ENCODE measurements around the gene SERPINE1.
"Not testable (repeated sequence)": the region's sequence is repeated elsewhere in the genome, so short reads cannot be mapped to it uniquely, and the experiment has no call there.

Gene SERPINE1

DNA sequence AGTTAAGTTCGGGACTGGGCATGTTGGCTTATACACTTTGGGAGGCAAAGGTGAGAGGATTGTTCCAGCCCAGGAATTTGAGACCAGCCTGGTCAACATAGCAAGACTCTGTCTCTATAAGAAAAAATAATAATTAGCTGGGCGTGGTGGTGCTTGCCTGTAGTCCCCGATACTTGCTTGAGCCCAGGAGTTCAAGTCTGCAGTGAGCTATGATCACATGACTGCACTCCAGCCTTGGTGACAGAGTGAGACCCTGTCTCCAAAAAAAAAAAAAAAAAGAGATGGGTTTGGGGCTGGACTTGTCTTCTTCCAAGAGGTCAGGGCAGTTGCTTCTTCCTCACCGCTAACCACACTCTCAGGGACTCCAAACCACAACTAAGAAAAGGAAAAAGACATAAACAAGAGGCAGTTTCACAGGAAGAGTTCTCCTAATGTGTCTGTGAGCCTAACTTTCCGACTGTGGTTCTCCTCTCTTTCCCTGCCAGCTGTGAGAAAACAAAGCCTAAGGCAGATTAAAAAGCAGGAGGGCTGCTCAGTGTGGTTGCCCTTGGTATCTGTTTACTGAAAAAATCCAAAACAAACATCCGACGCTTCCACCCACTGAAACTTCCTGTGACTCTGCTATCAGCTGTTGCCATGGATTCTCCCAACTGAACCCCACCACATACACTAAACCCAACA lies 2.4 kb upstream of the SERPINE1 start:
- DNase-seq = peak; percentile 72

DNA sequence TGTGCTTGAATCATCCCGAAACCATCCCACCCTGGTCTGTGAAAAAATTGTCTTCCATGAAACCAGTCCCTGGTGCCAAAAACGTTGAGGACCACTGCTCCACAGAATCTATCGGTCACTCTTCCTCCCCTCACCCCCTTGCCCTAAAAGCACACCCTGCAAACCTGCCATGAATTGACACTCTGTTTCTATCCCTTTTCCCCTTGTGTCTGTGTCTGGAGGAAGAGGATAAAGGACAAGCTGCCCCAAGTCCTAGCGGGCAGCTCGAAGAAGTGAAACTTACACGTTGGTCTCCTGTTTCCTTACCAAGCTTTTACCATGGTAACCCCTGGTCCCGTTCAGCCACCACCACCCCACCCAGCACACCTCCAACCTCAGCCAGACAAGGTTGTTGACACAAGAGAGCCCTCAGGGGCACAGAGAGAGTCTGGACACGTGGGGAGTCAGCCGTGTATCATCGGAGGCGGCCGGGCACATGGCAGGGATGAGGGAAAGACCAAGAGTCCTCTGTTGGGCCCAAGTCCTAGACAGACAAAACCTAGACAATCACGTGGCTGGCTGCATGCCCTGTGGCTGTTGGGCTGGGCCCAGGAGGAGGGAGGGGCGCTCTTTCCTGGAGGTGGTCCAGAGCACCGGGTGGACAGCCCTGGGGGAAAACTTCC lies 784 bp upstream of the SERPINE1 start:
- DNase-seq = peak; percentile 88

- no peak for DNase-seq
These were observed 646 bp downstream of the SERPINE1 start for GRCh38 chr7:101127460-101128039.

- DNase-seq = no peak
These were observed 1.3 kb downstream of the SERPINE1 start for GRCh38 chr7:101128040-101128834.

GRCh38 chr7:101129603-101130117 lies 2.8 kb downstream of the SERPINE1 start:
- DNase-seq = no peak

GRCh38 chr7:101132626-101133600 lies 6.0 kb downstream of the SERPINE1 start:
- DNase-seq = not testable (repeated sequence)

DNA sequence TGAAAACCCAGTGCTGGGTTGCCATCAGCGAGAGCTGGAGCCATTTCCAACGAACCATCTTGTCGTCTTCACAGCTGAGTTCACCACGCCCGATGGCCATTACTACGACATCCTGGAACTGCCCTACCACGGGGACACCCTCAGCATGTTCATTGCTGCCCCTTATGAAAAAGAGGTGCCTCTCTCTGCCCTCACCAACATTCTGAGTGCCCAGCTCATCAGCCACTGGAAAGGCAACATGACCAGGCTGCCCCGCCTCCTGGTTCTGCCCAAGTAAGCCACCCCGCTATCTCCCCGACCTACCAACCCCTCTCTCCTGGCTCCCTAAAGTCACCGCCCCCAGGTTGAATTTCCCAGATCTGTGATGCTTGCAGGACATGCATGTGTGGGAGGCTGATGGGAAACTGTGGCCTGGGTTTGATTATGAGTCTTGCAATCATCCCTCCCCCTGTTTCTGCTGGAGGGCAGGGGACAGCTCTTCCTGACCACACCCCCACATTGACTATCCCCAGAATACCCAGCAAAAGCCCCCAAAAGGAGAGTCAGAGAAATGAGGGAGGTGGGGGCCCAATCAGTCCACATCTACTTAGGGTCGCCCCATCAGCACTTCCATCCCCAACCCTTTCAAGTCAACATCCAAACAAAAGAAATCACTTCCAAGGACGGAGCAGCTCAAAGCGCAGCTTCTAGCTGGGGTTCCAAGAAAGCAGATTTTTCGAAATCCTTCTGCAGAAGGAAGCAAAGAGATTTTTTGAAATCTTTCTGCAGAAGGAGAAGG lies 6.9 kb downstream of the SERPINE1 start:
- peak; percentile 75 for DNase-seq

DNA sequence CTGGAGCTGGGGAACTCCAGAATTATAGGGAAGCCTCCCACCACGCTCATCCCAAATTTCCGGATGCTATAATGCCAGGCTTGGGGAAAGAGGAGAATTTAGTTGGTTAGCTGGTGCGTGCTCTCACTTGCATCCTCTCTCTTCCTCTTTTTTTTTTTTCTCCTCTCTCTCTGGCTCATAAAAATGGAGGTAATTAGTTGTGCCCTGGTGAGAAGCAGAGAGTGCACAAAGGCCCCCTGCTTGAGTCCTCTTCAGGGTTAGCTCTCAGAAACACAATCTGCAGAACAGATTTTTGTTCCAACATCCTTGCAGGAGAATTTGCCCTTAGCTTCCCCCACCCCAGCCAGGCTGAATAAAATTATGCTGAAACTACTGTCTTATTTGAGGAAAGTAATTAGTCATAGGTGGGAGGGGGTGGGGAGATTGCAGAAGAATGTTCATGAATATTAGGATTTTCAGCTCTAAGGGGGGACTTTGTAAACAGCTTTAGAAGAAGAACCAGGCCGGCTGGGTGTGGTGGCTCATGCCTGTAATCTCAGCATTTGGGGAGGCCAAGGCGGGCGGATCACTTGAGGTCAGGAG lies 7.6 kb downstream of the SERPINE1 start:
- peak; percentile 84 for DNase-seq

DNA sequence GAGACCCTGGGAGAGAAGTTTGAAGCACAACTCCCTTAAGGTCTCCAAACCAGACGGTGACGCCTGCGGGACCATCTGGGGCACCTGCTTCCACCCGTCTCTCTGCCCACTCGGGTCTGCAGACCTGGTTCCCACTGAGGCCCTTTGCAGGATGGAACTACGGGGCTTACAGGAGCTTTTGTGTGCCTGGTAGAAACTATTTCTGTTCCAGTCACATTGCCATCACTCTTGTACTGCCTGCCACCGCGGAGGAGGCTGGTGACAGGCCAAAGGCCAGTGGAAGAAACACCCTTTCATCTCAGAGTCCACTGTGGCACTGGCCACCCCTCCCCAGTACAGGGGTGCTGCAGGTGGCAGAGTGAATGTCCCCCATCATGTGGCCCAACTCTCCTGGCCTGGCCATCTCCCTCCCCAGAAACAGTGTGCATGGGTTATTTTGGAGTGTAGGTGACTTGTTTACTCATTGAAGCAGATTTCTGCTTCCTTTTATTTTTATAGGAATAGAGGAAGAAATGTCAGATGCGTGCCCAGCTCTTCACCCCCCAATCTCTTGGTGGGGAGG lies 10.8 kb downstream of the SERPINE1 start:
- no peak for DNase-seq

DNA sequence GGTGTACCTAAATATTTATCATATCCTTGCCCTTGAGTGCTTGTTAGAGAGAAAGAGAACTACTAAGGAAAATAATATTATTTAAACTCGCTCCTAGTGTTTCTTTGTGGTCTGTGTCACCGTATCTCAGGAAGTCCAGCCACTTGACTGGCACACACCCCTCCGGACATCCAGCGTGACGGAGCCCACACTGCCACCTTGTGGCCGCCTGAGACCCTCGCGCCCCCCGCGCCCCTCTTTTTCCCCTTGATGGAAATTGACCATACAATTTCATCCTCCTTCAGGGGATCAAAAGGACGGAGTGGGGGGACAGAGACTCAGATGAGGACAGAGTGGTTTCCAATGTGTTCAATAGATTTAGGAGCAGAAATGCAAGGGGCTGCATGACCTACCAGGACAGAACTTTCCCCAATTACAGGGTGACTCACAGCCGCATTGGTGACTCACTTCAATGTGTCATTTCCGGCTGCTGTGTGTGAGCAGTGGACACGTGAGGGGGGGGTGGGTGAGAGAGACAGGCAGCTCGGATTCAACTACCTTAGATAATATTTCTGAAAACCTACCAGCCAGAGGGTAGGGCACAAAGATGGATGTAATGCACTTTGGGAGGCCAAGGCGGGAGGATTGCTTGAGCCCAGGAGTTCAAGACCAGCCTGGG lies 11.4 kb downstream of the SERPINE1 start:
- DNase-seq = peak; percentile 98

- no peak for DNase-seq
These were observed 13.4 kb downstream of the SERPINE1 start for GRCh38 chr7:101140339-101140699.

DNA sequence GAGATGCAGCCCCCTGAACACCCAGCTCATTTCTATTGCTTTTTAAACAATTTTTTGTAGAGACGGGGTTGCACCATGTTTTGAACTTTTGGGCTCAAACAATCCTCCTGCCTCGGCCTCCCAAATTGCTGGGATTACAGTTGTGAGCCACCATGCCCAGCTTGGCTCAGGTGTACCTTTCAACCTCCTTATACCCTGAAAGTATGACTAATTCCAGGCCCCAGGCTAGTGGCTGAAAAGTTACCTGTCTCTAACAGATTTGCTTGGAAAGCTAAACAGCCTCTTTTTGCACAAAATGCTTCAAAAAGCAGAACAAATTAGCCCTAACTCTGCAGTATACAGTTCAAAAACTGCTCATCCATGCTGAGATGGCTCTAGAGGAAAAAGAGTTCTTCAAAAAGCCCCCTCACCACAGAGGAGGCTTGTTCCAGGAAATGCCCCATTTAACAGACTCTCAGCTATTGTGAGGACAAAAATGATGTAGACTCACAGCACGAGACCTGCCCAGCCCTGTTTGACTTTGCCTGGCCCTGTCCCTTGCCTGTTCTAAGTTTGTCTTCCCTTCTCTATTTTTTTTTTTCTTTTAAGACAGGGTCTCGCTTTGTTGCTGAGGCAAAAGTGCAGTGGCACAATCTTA lies 14.0 kb downstream of the SERPINE1 start:
- no peak for DNase-seq

DNA sequence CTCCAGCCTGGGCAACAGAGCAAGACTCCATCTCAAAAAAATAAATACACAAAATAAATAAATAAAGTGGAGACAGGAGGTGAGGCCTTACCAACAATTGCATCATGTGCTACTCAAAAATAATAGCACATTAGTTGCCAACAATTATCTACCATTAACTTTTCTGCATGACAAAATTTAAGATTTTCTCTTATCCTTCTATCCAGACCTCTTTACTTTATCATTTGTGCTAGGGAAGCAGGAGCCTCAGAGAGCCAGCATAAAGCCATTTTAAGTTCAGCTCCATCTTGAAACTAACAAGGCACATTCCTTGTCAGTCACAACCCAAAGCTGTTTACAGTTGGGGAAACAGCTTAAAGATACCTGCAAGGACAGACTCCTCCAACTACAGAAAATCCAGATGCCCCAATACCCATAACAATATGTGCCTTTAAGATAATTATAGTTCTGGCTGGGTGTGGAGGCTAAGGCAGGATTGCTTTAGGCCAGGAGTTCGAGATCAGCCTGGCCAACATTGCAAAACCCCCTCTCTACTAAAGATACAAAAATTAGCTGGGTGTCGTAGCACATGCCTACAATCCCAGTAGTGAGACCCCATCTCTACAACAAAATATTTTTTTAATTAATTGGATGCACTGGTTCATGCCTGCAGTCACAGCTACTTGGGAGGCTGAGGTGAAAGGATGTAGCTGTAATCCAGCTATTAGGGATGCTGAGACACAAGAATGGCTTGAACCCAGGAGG lies 25.2 kb downstream of the SERPINE1 start:
- no peak for DNase-seq

DNA sequence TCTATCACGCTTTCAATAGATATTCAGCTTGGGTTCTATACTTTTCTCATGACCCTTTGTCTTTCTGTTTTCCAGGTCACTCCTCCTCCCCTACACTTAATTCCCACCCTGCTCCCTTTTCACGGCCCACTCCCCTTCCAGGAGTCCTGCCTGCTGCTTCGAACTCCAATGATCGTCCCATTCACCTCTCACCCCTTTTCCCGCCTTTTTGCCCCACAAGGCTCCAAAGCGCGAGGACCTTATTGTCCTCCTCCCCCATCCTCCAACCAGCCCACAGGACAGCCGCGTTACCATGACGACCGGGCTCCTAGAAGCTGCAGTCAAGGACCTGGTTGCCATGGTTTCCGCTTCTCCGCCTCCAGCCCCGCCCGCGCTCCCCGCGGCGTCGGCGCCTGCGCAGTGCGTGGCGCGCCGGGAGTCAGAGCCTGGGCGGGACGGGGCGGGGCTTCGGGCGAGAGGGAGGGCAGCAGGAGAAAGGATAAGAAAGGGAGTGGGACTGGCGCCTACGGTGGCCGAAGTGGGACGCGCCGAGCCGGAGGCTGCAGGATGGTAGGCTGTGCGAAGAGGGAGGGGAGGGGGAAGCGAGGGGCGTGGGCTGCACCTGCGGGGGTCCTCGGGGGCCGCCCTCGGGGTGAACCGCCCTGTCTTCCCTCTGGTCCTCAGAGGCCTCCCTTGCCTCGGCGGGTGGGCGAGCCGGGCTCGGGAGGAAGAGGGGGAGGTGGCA lies 27.2 kb downstream of the SERPINE1 start, which contains the start of gene AP1S1:
Gene AP1S1, plus strand, starts transcription at position 508 of the 724 bp plus-strand sequence. Its CDS starts 39 bp downstream, at position 547.
- DNase-seq = peak; percentile 96

DNA sequence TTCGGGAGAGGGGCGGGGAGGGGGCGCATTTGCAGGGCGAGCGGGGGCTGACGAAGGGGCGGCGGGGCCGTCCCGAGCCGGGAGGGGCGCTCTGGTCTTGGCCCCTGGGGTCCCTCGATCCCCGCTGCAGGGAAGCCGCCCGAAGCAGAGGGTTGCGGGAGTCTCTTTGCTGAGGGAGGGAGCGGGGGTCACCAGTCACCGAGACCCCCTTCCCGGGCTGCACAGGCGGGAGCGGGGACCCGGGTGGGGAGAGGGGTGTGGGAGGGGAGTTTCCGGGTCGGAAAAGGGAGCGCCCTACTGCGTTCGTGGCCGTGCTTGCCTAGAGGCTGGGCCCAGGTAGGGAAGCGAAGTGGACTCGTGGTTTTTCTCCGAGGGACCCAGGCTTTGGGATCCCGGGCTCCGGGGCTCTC lies 27.8 kb downstream of the SERPINE1 start:
- DNase-seq = no peak

GRCh38 chr7:101155303-101155702 lies 28.4 kb downstream of the SERPINE1 start:
- no peak for DNase-seq

DNA sequence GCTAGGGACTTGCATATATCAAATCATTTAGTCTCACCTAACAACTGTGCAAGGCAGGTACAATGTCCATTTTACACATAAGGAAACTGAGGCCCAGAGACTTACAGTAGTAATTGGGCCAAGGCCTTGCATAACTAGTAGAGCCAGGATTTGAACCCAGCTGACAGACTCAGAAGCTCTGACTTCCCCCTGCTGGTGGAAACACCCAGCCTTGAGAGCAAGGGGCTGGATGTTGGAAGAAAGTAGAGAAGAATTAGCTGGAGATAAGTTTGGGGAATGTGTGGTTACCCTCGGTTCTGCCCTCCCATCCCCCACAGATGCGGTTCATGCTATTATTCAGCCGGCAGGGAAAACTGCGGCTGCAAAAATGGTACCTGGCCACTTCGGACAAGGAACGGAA lies 29.4 kb downstream of the SERPINE1 start:
- DNase-seq = no peak

All from fibroblast of skin of right biceps (primary cell).